GM21786 (cell line): ENCODE data around the gene FXYD5.
A peak's percentile ranks its signal among the peaks of the same experiment; 100 is the strongest.
"Not testable (repeated sequence)": the region's sequence is repeated elsewhere in the genome, so short reads cannot be mapped to it uniquely, and the experiment has no call there.

Source experiments
- ATAC-seq: cut with Tn5 transposase; IDR thresholded peaks from one replicate; pipeline ENCODE4 v1.9.1; 2021; ENCODE audit not compliant: unreplicated experiment

FXYD5 gene

GRCh38 chr19:35177377-35178274 lies 23.1 kb downstream of the FXYD5 start:
- ATAC-seq = no peak

GRCh38 chr19:35178701-35179100 lies 24.2 kb downstream of the FXYD5 start:
- ATAC-seq = no peak

- ATAC-seq = no peak
Observed at GRCh38 chr19:35179830-35180229, 25.3 kb downstream of the FXYD5 start.

GRCh38 chr19:35181387-35181786 lies 26.9 kb downstream of the FXYD5 start:
- ATAC-seq = no peak

GRCh38 chr19:35184267-35184666 lies 29.7 kb downstream of the FXYD5 start:
- ATAC-seq = no peak

GRCh38 chr19:35184884-35185283 lies 30.3 kb downstream of the FXYD5 start:
- no peak for ATAC-seq

GRCh38 chr19:35194012-35194984 lies 39.8 kb downstream of the FXYD5 start:
- ATAC-seq = no peak

- ATAC-seq = no peak
Observed at GRCh38 chr19:35195830-35196229, 41.3 kb downstream of the FXYD5 start.

GRCh38 chr19:35196861-35197260 lies 42.3 kb downstream of the FXYD5 start:
- ATAC-seq = not testable (repeated sequence)

- ATAC-seq = no peak
Observed at GRCh38 chr19:35199481-35199880, 44.9 kb downstream of the FXYD5 start.

GRCh38 chr19:35202722-35203688 lies 48.5 kb downstream of the FXYD5 start:
- no peak for ATAC-seq

- ATAC-seq = peak; percentile 69
Observed at GRCh38 chr19:35204799-35205732, 50.5 kb downstream of the FXYD5 start.

GRCh38 chr19:35205733-35206323 lies 51.3 kb downstream of the FXYD5 start:
- peak; percentile 12 for ATAC-seq

GRCh38 chr19:35206379-35206778 lies 51.8 kb downstream of the FXYD5 start:
- ATAC-seq = no peak

GRCh38 chr19:35206855-35207254 lies 52.3 kb downstream of the FXYD5 start:
- no peak for ATAC-seq

GRCh38 chr19:35207391-35207871 lies 52.9 kb downstream of the FXYD5 start:
- no peak for ATAC-seq

GRCh38 chr19:35208121-35208520 lies 53.6 kb downstream of the FXYD5 start:
- no peak for ATAC-seq

- no peak for ATAC-seq
Observed at GRCh38 chr19:35209646-35210045, 55.1 kb downstream of the FXYD5 start.
